GM12874 (cell line): ENCODE results near the gene GATAD2A.

Source experiments
- TF ChIP-seq, protein P1 (sequence below): IDR thresholded peaks from 2 replicates; pipeline ENCODE4 v1.5.1; 2011; ENCODE audit warnings: low read depth, mild to moderate bottlenecking, control low read depth, low read length, moderate library complexity; ENCODE audit not compliant: insufficient read depth

Gene GATAD2A, protein sequence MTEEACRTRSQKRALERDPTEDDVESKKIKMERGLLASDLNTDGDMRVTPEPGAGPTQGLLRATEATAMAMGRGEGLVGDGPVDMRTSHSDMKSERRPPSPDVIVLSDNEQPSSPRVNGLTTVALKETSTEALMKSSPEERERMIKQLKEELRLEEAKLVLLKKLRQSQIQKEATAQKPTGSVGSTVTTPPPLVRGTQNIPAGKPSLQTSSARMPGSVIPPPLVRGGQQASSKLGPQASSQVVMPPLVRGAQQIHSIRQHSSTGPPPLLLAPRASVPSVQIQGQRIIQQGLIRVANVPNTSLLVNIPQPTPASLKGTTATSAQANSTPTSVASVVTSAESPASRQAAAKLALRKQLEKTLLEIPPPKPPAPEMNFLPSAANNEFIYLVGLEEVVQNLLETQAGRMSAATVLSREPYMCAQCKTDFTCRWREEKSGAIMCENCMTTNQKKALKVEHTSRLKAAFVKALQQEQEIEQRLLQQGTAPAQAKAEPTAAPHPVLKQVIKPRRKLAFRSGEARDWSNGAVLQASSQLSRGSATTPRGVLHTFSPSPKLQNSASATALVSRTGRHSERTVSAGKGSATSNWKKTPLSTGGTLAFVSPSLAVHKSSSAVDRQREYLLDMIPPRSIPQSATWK

DNA sequence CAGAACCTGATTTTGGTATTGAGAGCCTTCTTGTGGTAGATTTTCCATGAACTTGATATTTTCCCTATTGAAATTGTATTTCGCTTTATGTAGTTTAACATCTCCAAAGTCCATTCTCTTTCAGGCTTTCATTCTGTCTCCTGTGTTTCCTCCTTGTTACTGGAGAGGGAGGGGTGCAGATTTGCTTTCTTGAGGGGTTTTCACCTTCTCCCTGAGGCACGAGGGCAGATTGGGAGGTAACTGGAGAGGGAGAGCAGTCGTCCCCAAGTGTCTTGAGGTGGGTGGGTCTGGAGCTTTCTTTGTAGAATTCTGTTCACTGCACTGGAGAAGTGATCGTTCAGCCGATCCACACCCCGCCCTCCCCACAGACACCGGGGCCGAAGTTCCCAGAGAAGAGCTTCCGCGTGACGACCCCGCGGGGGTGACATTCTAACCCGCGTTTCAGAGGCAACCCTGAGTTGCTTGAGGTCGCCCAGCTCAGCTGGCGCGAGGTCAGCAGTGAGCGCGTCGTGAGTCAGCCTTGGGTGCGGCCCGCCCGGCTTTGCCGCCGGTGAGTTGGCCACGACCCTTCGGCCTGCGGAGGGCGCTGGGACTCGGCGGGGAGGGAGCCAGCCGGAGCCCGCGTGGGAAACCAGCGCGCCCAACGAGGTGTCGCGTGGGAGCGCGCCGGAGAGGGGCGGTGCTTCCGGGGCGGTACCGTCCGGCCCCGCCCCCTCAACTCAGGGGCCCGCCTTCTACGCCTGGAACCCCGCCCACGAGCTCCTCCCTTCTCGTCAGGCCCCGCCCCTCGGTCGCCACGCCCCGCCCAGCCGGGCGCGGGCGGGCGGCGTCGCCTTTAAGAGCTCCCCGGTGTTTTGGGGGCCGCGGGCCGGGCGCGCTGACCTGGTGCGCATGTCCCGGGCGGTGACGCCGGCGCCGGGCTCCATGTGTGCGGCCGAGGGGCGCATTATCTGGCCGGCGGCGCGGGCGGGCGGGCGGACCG lies at the start of gene GATAD2A:
TSS of gene GATAD2A (plus strand) at position 797 of the 982 bp plus-strand sequence. CDS start 59,671 bp downstream, outside the sequence.
- TF ChIP-seq, protein P1, sequence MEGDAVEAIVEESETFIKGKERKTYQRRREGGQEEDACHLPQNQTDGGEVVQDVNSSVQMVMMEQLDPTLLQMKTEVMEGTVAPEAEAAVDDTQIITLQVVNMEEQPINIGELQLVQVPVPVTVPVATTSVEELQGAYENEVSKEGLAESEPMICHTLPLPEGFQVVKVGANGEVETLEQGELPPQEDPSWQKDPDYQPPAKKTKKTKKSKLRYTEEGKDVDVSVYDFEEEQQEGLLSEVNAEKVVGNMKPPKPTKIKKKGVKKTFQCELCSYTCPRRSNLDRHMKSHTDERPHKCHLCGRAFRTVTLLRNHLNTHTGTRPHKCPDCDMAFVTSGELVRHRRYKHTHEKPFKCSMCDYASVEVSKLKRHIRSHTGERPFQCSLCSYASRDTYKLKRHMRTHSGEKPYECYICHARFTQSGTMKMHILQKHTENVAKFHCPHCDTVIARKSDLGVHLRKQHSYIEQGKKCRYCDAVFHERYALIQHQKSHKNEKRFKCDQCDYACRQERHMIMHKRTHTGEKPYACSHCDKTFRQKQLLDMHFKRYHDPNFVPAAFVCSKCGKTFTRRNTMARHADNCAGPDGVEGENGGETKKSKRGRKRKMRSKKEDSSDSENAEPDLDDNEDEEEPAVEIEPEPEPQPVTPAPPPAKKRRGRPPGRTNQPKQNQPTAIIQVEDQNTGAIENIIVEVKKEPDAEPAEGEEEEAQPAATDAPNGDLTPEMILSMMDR = peak; percentile 38

DNA sequence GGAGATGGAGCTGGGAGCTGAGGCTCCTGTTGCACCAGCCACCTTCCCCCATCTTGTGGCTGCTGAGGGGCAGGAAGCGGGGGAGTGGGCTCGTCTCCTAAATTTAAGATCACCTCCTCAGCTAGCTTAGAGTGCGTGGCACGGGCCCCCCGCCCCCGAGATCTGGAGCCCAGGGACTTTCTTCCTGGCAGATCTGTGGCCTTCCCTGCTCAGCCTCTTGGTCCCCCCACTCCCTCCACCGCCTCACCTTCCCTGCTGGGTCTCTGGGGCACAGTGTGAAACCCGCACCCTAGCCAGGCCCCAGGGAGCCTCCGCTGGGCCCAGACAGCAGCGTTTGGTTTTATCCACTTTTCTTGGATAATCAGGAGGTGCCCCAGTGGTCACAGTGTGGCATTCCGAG lies 49.0 kb upstream of the GATAD2A start:
- TF ChIP-seq, protein P1 = no peak

DNA sequence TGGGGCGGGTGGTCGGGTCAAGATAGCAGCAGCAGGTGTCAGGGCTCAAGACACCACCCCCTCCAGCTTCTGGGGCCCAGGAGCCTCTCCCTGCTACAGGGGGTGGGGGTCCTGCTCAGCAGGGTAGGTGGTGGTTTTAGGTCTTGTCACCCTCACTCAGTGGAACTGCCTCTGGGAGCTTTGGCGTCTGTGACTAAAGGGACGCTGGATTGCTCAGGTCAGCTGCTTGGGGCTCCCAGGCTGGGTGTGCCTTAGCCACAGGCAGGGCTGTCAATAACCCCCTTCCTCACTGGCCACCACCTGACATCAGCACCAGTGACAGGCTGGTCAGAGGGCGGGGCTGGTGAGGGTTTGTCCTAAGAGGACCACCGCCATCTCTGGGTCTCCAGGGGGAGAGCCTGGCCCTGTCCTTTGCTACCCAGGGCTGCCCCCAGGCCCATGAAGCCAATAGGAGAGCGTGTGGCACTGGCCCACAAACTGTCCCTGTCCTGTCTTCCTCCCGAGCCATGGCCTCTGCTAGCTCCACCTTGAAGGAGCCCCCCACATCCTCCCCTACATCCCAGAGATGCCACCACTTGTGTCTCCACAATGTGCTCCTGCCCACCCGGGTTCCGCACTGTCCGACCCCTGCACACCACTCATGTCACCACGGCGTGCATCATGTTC lies 48.4 kb upstream of the GATAD2A start:
- TF ChIP-seq, protein P1 = no peak

DNA sequence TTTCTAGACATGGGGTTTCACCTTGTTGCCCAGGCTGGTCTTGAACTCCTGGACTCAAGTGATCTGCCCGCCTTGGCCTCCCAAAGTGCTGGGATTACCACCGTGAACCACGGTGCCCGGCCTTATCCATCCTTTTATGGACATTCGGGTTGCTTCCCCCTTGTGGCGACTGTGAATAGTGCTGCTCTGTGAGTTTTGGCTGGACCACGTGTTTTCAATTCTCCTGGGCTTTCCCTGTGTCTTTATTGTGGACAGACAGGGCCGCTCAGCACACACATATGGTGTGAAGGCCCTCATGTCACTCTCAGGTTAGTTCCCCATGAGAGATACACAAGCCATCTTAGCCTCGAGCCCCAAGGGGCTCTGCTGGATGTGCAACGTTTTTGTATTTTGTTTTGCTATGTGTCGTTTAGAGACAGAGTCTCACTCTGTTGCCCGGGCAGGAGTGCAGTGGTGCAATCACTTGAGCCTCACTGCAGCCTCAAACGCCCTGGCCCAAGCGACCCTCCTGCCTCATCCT lies 44.3 kb upstream of the GATAD2A start:
- TF ChIP-seq, protein P1 = peak; percentile 76

DNA sequence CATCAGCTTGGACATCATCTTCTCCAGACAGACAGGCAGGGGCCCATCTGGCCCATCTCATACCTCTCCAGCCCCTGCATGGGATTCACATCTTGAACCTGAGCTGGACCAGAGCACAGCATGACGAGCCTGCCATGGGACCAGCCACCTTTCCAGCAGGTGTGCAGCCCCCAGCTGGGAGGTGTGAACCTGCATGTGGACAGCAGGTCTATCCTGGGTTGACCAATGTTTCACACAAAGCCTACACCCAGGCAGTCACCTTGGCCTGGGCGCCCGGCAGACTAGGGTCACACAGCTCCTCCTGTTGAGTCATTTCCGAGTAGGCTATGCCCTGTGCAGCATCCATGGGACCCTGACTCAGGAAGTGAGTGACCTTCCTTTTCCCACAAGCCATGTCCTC lies 43.4 kb upstream of the GATAD2A start:
- TF ChIP-seq, protein P1 = no peak

DNA sequence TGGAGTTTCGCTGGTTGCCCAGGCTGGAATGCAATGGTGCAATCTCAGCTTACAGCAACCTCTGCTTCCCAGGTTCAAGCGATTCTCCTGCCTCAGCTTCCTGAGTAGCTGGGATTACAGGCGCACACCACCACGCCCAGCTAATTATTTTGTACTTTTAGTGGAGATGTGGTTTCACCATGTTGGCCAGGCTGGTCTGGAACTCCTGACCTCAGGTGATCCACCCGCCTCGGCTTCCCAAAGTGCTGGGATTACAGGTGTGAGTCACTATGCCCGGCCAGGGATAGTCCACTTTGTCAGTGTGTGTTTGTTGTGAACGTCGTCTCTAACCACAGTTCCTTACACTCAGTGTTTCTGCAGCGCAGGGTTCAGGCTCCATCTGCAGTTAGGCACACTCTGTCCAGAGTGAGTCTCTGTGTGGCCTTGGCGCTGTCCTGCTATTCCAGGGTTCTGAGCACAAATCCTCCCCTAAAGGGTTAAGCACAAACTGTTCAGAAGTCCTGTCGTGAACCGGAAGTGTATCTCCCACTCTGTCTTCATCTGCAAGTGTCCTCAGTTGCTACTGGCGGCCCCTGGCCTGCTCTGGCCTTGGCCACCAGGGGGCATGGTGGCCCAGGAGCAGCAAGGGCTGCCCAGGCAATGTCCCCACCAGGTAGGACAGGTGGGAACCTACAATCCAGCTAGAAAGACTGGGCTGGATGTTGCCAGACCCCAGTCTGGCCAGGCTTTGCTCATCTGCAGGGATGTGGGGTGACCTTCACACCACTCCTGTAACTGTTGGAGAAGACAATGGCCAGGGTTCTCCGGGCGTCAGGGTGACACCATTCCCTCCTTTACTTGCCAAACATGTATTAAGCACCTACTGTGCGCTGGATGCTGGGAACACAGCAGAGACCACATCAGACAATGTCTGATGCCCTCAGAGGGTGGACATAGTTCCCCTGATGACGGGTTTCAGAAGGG lies 38.8 kb upstream of the GATAD2A start:
- TF ChIP-seq, protein P1 = peak; percentile 98
